ENCODE data around the gene HMG20A. TPM values are rescaled to one million over a fixed set of nuclear protein-coding genes. Genes with fewer than 3 reads are reported as not detected.

The HMG20A gene
- total RNA-seq, 1 experiment from 2014 or later: 29.5 TPM

DNA sequence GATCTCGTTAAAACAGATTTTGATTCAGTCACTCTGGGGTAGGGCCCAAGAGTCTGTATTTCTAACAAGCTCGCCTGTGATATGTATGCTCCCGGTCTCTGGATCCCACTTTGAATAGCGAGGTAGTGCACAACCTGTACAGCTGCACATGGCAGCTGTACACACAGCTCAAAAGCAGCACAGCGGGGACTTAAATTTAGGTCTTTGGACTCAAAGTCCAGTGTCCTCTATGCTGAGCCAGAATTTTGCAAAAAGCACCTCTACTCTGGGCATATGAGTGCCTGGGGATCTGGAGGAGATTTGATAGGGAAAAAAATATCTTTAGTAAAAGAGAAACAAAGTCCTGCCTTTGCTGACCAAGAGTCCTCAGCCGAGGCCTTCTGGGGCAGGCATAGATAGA is 83.1 kb downstream of the HMG20A start:
- in situ Hi-C loops (cut with HindIII; ENCODE audit: low pct_unique_long_range_greater_than_20kb, low sequenced_read_pairs): no loop called here

DNA sequence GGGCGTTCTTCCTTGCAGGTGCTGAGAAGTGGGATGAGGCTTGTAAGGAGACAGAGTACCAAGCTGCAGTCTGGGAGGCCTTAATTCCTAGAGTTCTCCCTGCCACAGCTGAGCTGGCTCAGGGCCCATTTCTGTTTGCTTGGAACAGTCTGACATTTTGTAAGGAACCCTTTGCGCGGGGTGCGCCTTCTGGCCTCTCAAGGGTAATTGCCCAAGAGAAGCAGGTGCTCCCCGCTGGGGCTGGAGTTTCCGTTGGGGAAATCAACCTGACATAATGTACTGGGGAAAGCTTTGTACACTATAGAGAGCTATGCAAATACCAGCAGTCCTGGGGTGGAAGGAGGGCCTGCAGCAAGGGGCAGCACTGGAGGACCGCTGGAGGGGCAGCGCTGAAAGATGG is 83.6 kb downstream of the HMG20A start:
- in situ Hi-C loops (cut with HindIII; ENCODE audit: low pct_unique_long_range_greater_than_20kb, low sequenced_read_pairs): no loop called here
- DNase-seq (ENCODE audit: low read depth, low spot score): no peak

More for the DNA sequence above, 83.1 kb downstream of the HMG20A start:
- DNase-seq (ENCODE audit: low read depth, low spot score): no peak

DNA sequence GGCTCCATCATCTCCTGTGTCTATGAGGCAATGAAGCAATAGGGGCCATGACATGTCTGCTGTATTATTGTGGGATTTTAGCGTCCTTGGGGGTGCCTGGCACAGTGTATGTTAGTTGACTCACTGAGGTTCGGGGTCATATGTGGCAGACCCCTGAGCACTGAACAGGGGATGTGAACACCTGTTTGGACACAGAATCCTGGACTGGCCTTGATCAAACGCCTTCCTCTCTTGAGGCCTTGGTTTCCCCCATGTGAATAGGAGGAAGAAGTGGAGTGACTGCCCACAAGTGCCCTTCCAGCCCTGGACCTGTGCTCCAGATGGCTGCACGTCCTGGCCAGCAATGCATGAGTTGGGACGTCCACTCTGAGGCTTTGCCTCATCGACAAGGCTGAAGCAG is 84.2 kb downstream of the HMG20A start:
- no peak for DNase-seq (ENCODE audit: low read depth, low spot score)
- in situ Hi-C loops (cut with HindIII; ENCODE audit: low pct_unique_long_range_greater_than_20kb, low sequenced_read_pairs): no loop called here

DNA sequence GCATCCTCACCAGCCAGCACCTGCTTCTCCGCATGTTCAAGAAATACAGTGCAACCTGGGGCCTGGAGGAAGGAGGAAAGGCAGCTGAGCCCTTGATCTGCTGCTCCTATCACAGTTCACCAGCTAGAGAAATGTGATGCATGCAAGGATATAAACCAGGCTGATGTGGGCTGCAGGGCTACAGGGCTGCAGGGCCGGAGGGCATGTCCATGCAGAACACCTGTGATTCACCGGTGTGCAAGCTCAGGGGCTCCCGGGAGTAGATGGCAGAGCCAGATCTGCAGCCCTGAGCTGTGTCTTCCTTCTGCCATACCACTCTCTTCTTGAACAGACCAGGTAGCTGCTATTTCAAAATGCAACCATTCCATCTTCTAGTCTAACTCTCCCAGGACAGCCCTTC is 84.9 kb downstream of the HMG20A start:
- in situ Hi-C loops (cut with HindIII; ENCODE audit: low pct_unique_long_range_greater_than_20kb, low sequenced_read_pairs): no loop called here
- DNase-seq (ENCODE audit: low read depth, low spot score): no peak

DNA sequence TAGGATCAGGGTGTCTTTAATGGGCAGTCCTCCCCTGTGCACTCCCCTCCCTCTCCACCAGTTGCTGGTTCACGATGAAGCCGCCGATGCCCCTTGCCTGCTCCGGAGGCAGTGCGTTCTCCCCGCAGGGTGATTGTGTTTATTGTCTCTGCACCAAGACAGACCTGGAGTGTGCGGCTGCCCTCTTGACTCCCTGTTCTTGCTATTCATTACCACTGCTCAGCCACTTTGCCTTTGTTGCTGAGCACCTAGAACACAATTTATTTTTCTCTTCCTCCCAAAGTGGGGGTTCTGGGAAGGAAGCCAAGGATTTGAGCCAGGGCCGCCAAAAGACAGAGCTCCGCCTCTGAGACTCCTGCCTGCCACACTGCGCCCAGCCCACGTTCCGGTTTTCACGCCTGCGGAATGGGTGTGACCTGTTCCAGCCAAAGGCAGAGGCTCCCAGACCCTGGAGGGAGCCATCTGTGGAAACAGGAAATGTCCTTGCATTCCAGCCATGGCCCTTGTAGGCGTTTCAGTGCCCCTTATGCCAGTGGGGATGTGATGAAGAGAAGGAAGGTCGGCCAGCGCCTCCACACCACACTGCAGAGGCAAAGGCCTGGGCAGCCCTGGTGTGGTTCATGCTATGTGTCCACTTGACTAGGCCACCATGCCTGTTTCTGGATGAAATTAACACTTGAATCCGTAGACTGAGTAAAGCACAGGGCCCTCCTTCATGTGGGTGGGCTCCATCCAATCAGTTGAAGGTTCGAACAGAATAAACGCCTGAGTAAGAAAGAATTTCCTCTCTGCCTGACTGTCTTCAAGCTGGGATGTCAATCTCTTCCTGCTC is 85.8 kb downstream of the HMG20A start:
- peak; percentile 38 for DNase-seq (ENCODE audit: low read depth, low spot score)
- in situ Hi-C loops (cut with HindIII; ENCODE audit: low pct_unique_long_range_greater_than_20kb, low sequenced_read_pairs): no loop called here

DNA sequence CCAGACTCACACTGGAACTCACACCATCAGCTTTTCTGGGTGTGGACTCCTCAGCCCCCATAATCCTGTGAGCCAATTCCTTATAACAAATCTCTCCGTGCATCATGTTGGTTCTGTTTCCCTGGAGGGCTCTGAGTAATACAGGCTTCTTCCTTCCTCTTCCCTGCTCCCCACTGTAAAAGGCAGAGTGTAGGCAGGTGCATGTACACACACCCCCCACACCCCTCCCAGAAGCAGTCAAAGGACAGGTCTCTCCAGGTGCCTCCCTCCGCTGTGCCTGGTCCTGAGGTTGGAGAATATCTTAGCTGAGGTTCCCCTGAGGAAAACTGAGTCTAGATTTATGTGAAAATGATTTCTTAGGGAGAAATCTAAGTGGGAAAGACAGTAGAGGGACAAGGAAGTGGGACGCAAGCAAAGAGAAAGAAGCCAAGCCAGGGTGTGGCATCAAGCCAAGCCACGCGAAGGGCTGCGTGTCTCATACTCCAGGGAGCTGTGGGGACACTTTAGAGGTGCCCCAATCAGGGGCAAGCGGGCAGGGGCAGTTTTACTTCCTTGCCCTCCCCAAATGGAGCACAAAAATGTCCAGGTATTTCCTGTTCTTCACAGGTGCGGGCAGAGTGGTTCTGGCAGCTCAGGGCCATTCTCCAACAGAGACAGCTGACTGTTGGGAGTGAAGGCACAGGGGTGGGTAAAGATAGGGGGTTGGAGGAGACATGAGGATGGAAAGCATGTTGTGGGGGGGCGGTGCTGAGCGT is 86.6 kb downstream of the HMG20A start:
- in situ Hi-C loops (cut with HindIII; ENCODE audit: low pct_unique_long_range_greater_than_20kb, low sequenced_read_pairs): no loop called here
- no peak for DNase-seq (ENCODE audit: low read depth, low spot score)

DNA sequence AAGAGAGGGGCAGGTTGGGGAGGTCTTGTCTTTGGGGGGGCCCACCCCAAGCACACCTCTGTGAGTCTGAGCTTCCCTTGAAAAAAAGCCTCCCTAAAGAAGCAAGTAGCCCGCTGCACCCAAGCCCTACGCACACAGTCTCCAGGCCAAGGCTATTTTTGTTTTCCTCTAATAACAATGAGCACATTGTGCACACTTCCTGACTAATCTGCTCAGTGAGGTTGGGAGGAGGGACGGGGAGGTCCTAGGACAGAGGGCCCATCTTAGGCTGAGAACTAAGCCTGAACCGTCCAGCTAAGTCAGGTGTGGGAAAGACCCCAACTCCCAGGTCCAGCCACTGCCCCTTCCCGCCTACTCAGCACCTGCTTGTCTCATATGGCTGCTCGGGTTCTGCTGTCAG is 87.2 kb downstream of the HMG20A start:
- peak; percentile 96 for DNase-seq (ENCODE audit: low read depth, low spot score)
- in situ Hi-C loops (cut with HindIII; ENCODE audit: low pct_unique_long_range_greater_than_20kb, low sequenced_read_pairs): no loop called here

DNA sequence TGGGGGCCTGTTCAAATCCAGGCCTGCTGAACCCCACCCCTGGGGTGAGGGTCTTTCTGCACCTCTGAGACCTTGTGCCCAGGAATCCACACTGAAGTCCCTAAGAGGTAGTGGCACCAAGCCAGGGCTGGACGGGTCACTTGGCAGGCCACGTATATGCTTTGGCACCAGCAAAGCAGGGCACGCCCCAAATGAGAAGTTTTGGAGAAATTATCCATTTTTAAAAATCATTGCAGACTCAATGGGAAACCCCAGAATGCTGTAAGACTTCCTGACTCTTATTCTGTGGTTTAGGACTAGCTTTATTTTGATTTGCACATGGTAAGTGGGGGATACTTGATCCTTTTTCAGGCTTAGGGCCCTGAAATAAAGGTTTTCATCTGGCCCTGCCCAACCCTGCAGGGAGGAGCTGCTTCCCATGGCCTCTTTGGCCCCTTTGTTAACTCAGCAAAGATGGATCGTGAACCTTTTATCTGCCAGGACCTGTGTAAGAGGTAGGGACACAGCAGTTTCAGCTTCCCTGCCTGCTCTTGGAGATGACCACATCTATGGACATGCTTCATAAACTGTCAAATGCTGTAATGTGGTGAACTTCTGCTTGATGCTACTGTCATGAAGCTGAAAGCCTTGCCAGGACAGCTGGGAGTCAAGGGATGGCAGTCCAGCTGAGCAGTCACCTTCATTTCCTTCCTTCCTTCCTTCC is 88.0 kb downstream of the HMG20A start:
- DNase-seq (ENCODE audit: low read depth, low spot score): peak; percentile 56
- in situ Hi-C loops (cut with HindIII; ENCODE audit: low pct_unique_long_range_greater_than_20kb, low sequenced_read_pairs): no loop called here

DNA sequence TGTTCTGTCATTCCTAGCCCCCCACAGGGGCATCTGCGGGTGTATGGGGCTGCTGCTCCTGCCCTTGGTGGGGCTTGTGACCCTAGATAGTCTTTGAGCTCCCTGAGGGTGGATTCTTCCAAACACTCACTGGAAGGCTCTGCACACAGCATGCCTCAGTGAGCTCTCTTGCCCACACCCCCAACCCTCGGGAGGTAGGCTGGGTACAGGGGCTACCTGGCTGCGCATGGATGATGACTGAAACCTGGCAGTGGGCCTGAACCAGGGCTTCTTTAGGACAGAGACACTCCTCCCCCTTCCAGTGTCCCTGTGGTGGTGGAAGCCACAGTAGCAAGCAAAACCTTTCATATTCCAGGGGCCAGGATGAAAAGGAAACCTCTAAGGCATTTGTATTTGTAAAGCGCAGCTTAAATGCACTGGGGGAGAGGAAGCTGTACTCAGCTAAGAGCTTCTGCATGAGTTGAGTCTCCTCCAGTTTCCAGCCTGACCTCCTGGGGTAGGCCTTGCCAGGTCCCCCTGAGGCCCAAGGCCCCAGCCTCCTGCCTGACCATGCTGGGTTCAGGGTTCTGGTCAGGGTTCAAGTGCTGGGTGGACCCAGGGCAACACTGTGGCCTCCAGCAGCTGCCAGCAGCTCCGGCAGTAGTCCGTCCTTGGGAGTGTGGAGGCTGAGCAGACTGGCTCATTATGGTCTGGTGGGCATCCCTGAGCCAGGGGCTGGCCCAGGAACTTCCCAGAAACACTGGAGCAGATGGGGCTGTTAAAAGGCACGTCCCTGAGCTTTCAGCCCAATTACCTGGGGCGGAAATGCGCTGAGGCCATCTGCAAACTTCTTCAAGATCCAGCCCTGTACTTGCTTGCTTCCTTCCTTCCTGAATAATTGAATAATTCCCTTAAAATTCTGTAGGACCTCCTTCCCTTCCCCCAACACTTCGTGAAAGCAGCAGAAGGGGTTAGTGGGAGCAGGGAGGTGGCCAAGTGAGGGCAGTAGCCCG is 89.7 kb downstream of the HMG20A start:
- in situ Hi-C loops (cut with HindIII; ENCODE audit: low pct_unique_long_range_greater_than_20kb, low sequenced_read_pairs): no loop called here
- no peak for DNase-seq (ENCODE audit: low read depth, low spot score)

DNA sequence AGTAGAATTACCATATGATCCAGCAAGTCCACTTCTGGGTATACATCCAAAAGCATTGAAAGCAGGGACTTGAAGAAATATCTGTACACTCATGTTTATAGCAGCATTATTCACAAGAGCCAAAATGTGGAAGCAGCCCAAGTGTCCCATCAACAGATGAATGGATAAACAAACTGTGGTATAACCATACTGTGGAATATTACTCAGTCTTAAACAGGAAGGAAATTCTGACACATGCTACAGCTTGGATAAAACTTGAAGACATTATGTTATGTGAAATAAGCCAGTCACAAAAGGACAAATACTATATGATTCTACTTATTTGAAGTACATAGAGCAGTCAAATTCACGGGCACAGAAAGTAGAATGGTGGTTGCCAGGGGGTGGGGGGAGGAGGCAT is 91.2 kb downstream of the HMG20A start:
- no peak for DNase-seq (ENCODE audit: low read depth, low spot score)
- in situ Hi-C loops (cut with HindIII; ENCODE audit: low pct_unique_long_range_greater_than_20kb, low sequenced_read_pairs): no loop called here

DNA sequence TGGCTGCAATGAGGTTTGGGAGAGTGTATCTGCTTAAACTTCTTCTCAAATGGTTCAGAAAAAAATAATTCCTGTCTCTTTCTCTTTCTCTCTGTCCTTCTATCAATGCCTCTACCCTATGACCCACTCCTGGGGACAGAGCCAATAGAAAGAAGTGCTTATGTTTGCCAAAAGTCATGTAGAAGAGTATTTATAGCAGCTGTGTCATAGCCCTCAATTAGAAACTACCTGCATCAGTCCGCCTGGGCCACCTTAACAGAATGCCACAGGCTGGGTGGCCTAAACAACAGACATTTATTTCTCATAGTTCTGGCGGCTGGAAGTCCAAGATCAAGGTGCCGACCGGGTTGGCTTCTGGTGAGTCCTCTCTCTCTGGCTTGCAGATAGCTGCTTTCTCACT is 92.5 kb downstream of the HMG20A start:
- DNase-seq (ENCODE audit: low read depth, low spot score): no peak
- in situ Hi-C loops (cut with HindIII; ENCODE audit: low pct_unique_long_range_greater_than_20kb, low sequenced_read_pairs): no loop called here

DNA sequence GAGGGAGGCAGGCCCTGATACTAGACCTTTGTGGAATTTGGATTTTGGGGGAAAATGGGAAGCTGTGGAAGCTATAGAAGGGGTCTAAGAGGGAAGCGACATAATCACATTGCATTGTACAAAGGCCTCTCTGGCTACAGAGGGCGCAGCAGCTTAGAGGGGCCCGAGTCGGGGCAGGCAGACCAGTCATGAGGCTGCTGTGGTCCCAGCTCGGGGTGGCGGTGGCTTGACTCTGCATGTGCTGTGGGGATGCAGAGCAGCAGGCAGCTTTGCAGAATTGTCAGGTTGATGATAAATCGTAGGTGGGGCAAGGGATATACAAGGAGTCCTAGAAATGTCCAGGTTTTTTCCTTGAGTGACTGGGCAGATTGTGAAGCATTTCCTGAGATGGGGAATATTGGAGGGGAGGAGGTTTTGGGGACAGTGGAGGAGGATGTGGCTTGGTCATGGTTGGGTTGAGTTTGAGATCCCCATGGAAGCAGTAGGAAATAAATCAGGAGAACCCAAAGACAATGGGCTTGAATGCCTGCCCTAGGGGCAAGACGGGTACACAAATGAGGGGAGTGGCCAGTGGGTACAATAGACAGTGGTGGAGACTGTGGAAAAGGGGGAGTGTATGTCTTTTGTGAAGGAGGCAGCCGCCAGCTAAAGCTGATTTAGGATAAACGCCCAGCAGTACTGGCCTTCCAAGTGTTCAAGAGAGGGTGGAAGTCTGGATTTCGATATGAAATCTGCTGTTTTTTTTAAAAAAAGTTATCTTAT is 94.1 kb downstream of the HMG20A start:
- in situ Hi-C loops (cut with HindIII; ENCODE audit: low pct_unique_long_range_greater_than_20kb, low sequenced_read_pairs): no loop called here
- no peak for DNase-seq (ENCODE audit: low read depth, low spot score)

DNA sequence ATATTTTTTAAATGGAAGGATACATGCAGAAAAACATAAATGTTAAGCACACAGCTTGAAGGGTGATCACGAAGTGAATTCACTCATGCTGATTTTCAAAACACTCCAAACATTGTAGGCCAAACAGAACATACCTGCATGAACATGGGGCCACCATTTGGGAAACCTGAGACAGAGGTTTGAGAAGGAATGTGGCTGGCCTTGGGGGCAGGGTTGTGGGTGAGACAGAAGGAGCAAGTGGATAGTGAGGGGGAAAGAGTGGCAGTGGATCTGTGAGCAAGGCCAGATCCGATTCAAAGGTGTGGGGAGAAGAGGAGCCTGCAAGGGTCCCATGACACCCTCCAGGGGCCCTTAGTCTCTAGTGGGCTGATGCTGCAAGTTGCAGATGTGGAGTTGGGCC is 94.9 kb downstream of the HMG20A start:
- in situ Hi-C loops (cut with HindIII; ENCODE audit: low pct_unique_long_range_greater_than_20kb, low sequenced_read_pairs): no loop called here
- DNase-seq (ENCODE audit: low read depth, low spot score): no peak

DNA sequence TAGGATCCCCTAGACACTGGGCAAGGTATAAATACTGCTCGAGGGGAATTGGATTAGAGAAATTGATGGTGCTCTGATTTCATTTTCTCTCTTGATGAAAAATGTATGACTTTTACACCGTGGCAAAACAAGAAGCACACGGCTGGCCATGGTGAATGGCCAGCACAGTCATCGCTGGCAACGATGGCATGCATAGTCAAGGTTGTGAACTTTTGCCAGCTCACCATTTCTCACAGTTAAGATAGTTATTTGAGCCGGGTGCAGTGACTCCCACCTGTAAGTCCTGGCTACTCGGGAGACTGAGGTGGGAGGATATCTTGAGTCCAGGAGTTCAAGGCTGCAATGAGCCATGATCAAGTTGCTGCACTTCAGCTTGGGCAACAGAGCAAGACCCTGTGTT is 95.4 kb downstream of the HMG20A start:
- DNase-seq (ENCODE audit: low read depth, low spot score): no peak
- in situ Hi-C loops (cut with HindIII; ENCODE audit: low pct_unique_long_range_greater_than_20kb, low sequenced_read_pairs): no loop called here

DNA sequence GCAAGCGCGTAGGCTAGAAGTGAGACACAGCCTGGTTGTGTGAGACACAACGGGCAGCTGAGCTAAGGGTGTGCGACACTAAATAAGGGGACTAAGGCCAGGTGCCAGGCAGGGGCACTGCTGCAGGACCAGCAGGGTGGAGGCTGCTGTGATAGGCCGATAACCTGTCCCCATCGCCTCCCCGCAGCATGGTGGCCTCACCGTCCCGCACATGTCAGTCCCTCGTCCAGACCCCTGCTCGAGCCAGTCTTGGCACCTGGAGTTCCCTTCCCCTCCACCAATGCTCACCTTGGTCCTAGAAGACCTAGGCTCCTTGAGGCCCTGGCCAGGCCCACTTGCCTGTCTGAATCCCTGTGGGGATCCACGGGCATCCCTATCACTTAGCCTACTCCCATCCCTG is 96.1 kb downstream of the HMG20A start:
- DNase-seq (ENCODE audit: low read depth, low spot score): no peak
- in situ Hi-C loops (cut with HindIII; ENCODE audit: low pct_unique_long_range_greater_than_20kb, low sequenced_read_pairs): no loop called here

DNA sequence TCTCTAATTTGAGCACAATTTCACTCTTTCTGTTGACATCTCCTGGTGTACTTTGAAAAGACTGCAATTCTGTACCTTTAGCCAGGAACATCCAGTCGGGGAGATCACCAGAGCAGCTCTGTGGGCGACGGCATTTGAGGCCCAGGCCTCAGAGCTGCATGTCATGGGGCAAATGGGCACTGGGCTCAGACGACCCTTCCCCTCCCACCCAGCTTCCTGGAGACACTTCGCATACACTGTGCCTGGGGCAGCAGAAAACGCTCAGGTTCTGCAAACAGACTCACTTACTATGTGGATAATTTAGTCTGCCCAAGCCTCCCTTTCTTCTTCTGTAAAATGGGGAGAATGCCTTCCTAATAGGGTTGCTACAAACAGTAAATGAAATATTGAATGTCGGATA is 96.9 kb downstream of the HMG20A start:
- in situ Hi-C loops (cut with HindIII; ENCODE audit: low pct_unique_long_range_greater_than_20kb, low sequenced_read_pairs): no loop called here
- DNase-seq (ENCODE audit: low read depth, low spot score): no peak

DNA sequence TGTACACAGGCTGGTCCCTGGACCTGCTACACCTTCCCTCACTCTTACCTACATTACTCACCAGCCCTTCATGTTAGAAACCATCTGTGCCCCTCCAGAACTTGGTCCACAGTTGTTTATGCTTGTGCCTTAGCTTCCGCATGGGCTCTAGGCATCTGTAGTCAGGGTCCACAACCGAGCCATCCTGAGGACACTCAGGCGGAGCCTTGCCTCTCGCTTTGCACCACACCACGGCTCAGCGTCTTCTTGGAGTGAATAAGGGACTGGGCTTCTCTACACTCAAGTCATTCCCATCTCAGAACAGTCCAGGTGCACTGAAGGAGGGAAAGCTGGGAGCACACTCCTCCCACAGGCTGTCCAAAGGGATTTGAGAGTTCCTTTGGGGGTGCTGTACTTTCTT is 97.8 kb downstream of the HMG20A start:
- DNase-seq (ENCODE audit: low read depth, low spot score): no peak
- in situ Hi-C loops (cut with HindIII; ENCODE audit: low pct_unique_long_range_greater_than_20kb, low sequenced_read_pairs): no loop called here
